Measurements from ENCODE around the gene HSPB7. TPM values are rescaled to one million over a fixed set of nuclear protein-coding genes. Genes with fewer than 3 reads are reported as not detected.
"Not testable (repeated sequence)": the region's sequence is repeated elsewhere in the genome, so short reads cannot be mapped to it uniquely, and the experiment has no call there.

Gene HSPB7
- total RNA-seq, 1 experiment from 2014 or later: 0.11 TPM

GRCh38 chr1:16041200-16041599, 23.4 kb upstream of the HSPB7 start (continued):
- TF ChIP-seq AFF4 (CRISPR knock-in tag; IDR thresholded peaks at IDR 0.05; ENCODE audit: borderline replicate concordance): no peak
- TF ChIP-seq MAX (CRISPR knock-in tag; IDR thresholded peaks at IDR 0.05): no peak
- TF ChIP-seq ATF6 (CRISPR knock-in tag; IDR thresholded peaks at IDR 0.05): no peak

GRCh38 chr1:16039871-16040270, 22.0 kb upstream of the HSPB7 start:
- H3K9me3 Mint-ChIP-seq; DNase-seq (ENCODE audit: low spot score); H3K27ac Mint-ChIP-seq; H3K36me3 Mint-ChIP-seq; ATAC-seq; H3K27me3 Mint-ChIP-seq (ENCODE audit: low read depth); POLR2A ChIA-PET; H3K4me1 Mint-ChIP-seq; H3K4me3 Mint-ChIP-seq: not testable (repeated sequence)
- CTCF ChIA-PET: interaction anchor here (1.5 to 2.7 kb wide), 2 partner anchors 15 to 16 kb away, joined by 4 to 9 read pairs; no protein-coding TSS in a partner anchor

- TF ChIP-seq NR1H2 (CRISPR knock-in tag; IDR thresholded peaks at IDR 0.05): no peak
- no peak for TF ChIP-seq IRF2 (CRISPR knock-in tag; IDR thresholded peaks at IDR 0.05; ENCODE audit: borderline replicate concordance, low read depth)
- no peak for TF ChIP-seq ZNF121 (CRISPR knock-in tag; IDR thresholded peaks at IDR 0.05)
- no peak for TF ChIP-seq TEAD4 (CRISPR knock-in tag; IDR thresholded peaks at IDR 0.05)
- TF ChIP-seq STAT6 (CRISPR knock-in tag; conservative IDR thresholded peaks at IDR 0.05; ENCODE audit: low read depth): no peak
- TF ChIP-seq ZNF416 (CRISPR knock-in tag; IDR thresholded peaks at IDR 0.05): no peak
- TF ChIP-seq SP1 (CRISPR knock-in tag; conservative IDR thresholded peaks at IDR 0.05): no peak
- TF ChIP-seq RELA (CRISPR knock-in tag; IDR thresholded peaks at IDR 0.05; ENCODE audit: borderline replicate concordance): no peak
- no peak for TF ChIP-seq JAZF1 (CRISPR knock-in tag; IDR thresholded peaks at IDR 0.05)
- no peak for TF ChIP-seq ESRRA (CRISPR knock-in tag; IDR thresholded peaks at IDR 0.05; ENCODE audit: borderline replicate concordance)
- TF ChIP-seq TCF7 (CRISPR knock-in tag; IDR thresholded peaks at IDR 0.05; ENCODE audit: low read depth): no peak
- TF ChIP-seq ATF3 (CRISPR knock-in tag; conservative IDR thresholded peaks at IDR 0.05): no peak
- no peaks in the 10 kb centered on the region for H3K36me3 Mint-ChIP-seq
- no peaks in the 10 kb centered on the region for H3K27me3 Mint-ChIP-seq (ENCODE audit: low read depth)
- H3K4me3 Mint-ChIP-seq: no peak overlapping the region
- H3K9me3 Mint-ChIP-seq: no peaks in the 10 kb centered on the region
- DNase-seq (ENCODE audit: low spot score) (no peak), ATAC-seq (no peak; the same call in 1 of the 2 replicates)
- H3K4me1 Mint-ChIP-seq: no peaks in the 10 kb centered on the region
- CTCF ChIA-PET: interaction anchor here (0.6 to 1.5 kb wide), 2 partner anchors 17 to 144 kb away, joined by 3 to 4 read pairs; no protein-coding TSS in a partner anchor
- POLR2A ChIA-PET: no interaction called here
- no peak overlapping the region for H3K27ac Mint-ChIP-seq
These were observed 20.7 kb upstream of the HSPB7 start for GRCh38 chr1:16038620-16038912.

- H3K4me3 Mint-ChIP-seq; H3K4me1 Mint-ChIP-seq; ATAC-seq; POLR2A ChIA-PET; DNase-seq (ENCODE audit: low spot score); H3K36me3 Mint-ChIP-seq; H3K27me3 Mint-ChIP-seq (ENCODE audit: low read depth); H3K27ac Mint-ChIP-seq; H3K9me3 Mint-ChIP-seq: not testable (repeated sequence)
- CTCF ChIA-PET: interaction anchor here (1.7 kb wide), 1 partner anchor 10 kb away, joined by 7 read pairs; no protein-coding TSS in a partner anchor
These were observed 18.6 kb upstream of the HSPB7 start for GRCh38 chr1:16036461-16036860.

All from WTC11 (cell line).